ENCODE measurements around the gene NEU1.
A peak's percentile ranks its signal among the peaks of the same experiment; 100 is the strongest.
"Not testable (repeated sequence)": the region's sequence is repeated elsewhere in the genome, so short reads cannot be mapped to it uniquely, and the experiment has no call there.

NEU1 gene

DNA sequence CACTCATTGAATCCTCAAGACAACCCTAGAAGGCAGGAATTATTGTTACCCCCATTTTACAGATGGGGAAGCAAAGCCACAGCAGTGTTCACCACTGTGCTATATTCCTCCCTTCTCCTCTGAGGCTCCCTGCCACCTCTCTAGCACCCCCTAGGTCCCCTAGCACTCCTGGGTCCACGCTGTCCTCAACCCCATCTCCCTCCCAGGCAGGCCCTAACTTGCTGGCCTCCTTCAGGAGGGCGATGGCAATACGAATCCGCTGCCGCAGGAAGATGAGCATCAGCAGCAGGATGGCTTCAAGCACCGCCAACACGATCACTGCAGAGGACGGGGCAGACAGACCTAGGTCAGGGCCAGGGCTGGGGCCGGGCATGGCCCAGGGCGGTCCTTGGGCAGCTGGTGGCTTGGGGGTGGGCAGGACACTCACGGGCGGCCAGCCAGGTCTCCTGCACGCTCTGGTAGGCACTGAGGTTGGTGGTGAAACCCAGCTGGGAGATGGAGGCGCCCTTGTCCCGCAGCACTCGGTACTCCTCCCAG is 7.8 kb upstream of the NEU1 start:
- Mint-ChIP-seq H3K27ac (peak overlapping the region; percentile 45), H3K4me1 (no peaks in the 10 kb centered on the region), H3K9me3 (no peaks in the 10 kb centered on the region), H3K4me3 (no peak overlapping the region), H3K36me3 (no peaks in the 10 kb centered on the region)
- ATAC-seq (peak; percentile 40), DNase-seq (ENCODE audit: low spot score in 2 of 2) (no peak)

DNA sequence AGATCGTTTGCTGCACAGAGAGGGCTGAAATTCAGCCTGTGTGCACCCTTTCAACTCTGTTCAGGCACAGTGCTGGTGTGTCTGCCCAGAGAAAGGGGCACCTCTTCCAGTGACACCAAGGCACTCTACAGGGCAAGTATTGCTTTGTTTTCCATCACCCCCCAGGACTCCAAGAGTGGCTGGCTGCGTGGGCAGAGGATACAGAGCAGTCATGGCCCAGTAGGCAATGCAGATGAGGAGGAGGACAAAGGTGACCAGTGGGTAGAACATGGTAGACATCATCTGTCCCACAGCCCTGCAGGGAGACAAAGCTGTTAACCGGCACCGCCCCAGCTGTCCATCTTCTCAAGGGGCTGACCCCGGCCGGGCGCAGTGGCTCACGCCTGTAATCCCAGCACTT is 6.7 kb upstream of the NEU1 start:
- H3K4me3 Mint-ChIP-seq = no peak overlapping the region
- DNase-seq (ENCODE audit: low spot score in 2 of 2) = no peak
- no peaks in the 10 kb centered on the region for H3K9me3 Mint-ChIP-seq
- H3K27ac Mint-ChIP-seq = no peak overlapping the region
- ATAC-seq = no peak
- peaks cover 4% of the 10 kb centered on the region for H3K4me1 Mint-ChIP-seq
- H3K36me3 Mint-ChIP-seq = no peaks in the 10 kb centered on the region

DNA sequence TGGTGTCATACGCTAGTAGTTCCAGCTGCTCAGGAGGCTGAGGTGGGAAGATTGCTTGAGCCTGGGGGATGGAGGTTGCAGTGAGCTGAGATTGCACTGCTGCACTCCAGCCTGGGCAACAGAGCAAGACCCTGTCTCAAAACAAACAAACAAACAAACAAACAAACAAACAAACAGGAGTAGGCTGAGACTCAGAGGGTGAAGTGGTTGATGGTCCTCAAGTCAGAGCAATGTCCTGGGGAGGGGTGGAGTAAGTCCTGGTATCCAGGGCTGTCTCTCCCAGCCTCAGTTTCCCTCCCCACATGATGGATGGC is 6.0 kb upstream of the NEU1 start:
- H3K4me1 Mint-ChIP-seq; H3K4me3 Mint-ChIP-seq; H3K27ac Mint-ChIP-seq; H3K36me3 Mint-ChIP-seq; ATAC-seq; H3K9me3 Mint-ChIP-seq; DNase-seq (ENCODE audit: low spot score in 2 of 2): not testable (repeated sequence)

DNA sequence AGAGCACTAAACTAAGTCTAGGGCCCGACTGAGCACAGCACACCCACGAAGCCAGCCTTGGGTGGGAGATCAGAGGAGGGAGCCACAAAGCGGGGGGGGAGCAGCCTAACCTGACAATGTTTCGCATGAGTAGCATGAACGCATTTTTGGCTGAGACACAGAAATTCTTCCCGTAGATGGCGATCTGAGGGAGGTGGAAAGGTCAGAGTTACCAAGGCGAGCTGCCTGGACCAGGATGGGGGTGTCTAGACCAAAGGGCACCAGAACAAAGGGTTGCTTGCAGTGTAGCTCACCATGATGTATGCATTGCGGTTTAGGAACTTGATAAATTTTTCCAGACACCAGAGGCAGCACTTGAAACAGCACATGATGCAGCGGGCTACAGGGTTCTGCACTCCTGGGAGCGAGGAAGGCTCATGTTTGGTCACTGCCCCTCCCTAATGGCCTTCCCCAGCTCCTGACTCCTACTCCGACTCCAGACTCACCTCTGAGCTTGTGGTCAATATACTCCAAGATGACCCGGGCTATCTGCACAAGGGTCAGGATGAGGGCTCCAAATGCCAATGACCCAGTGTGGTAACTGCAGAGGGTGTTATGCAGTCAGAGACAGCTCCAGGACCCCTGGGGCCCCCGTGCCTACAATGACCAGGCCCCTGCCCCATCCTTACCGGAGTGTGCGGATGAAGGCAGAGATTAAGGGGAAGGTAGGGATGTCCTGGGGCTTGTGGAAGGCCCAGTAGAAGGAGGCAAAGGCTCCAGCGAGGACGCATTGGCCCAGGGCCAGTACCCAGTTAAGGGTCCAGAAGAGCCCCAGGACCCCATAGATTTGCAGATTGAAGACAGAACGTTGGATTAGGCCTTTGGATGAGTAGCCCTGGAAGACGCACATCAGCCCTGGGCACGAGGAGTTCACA is 2.8 kb upstream of the NEU1 start:
- DNase-seq (ENCODE audit: low spot score in 2 of 2) (no peak), ATAC-seq (no peak)
- no peaks in the 10 kb centered on the region for H3K9me3 Mint-ChIP-seq
- peaks cover 20% of the 10 kb centered on the region for H3K36me3 Mint-ChIP-seq
- no peak overlapping the region for H3K4me3 Mint-ChIP-seq
- peaks cover 21% of the 10 kb centered on the region for H3K4me1 Mint-ChIP-seq
- H3K27ac Mint-ChIP-seq = no peak overlapping the region

DNA sequence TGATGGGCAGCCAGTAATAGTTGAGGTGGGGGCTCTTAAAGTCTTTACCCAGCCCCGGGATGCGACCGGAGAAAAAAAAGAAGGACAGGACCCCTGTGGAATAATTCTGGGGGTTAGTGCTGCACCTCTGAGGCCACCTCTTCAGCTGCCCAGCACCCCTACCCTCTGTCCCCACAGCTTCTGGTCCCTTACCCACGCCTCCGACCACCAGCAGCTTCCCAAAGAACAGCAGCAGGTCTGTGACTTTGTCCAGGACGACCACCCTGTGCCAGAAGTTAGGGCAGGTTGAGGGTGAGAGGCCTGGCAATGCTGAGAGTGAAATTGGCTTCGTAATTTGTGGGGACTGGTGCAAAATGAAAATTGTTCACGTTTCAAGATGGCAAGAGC is 2.2 kb upstream of the NEU1 start:
- peak overlapping the region; percentile 98 for H3K4me3 Mint-ChIP-seq
- no peaks in the 10 kb centered on the region for H3K9me3 Mint-ChIP-seq
- ATAC-seq = no peak
- H3K27ac Mint-ChIP-seq = no peak overlapping the region
- H3K4me1 Mint-ChIP-seq = peaks cover 26% of the 10 kb centered on the region
- H3K36me3 Mint-ChIP-seq = peaks cover 25% of the 10 kb centered on the region
- DNase-seq (ENCODE audit: low spot score in 2 of 2) = no peak

DNA sequence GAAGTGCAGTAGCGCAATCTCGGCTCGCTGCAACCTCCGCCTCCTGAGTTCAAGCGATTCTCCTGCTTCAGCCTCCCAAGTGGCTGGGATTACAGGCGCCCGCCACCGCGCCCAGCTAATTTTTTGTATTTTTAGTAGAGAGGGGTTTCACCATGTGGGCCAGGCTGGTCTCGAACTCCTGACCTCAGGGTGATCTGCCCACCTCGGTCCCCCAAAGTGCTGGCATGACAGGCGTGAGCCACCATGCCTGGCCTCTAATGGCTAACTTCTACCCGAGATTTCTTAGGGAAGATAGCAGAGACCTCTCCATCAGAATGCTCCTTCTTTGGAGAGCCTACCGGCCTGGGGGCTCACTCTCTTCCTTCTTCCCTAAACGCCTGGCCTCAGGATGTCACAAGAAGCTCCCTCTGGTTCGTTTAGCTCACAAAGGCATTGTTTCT is 1.5 kb upstream of the NEU1 start:
- H3K4me1 Mint-ChIP-seq = peaks cover 27% of the 10 kb centered on the region
- DNase-seq (ENCODE audit: low spot score in 2 of 2) = peak in 1 of 2 donors; percentile 59
- peaks cover 32% of the 10 kb centered on the region for H3K36me3 Mint-ChIP-seq
- not testable (repeated sequence) for H3K9me3 Mint-ChIP-seq, ATAC-seq
- H3K4me3 Mint-ChIP-seq = peak overlapping the region; percentile 98
- H3K27ac Mint-ChIP-seq = peak overlapping the region; percentile 90

DNA sequence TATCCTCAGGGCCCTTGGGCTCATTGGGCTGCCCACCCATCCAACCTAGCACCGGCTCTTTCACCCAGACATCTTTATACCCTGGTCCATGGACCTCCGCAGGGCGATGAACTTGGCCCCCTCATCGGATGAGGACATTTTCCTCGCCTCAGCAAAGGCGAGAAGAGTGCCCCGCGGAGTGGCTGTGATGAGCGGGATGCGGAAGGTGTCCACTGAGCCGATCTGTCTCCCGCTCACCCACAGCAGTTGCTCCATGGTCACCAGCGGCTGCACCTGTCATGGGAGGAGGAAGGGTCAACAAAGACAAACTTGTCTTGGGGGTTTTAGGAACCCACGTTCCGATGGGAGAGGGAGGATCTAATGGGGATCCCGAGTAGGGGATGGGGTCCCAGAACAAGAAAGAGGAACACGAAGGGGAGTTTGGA is 690 bp downstream of the NEU1 start:
- Mint-ChIP-seq H3K27ac (peak overlapping the region; percentile 90), H3K4me3 (peak overlapping the region; percentile 98), H3K4me1 (peaks cover 27% of the 10 kb centered on the region), H3K9me3 (no peaks in the 10 kb centered on the region), H3K36me3 (peaks cover 54% of the 10 kb centered on the region)
- DNase-seq (ENCODE audit: low spot score in 2 of 2) (no peak), ATAC-seq (no peak)

DNA sequence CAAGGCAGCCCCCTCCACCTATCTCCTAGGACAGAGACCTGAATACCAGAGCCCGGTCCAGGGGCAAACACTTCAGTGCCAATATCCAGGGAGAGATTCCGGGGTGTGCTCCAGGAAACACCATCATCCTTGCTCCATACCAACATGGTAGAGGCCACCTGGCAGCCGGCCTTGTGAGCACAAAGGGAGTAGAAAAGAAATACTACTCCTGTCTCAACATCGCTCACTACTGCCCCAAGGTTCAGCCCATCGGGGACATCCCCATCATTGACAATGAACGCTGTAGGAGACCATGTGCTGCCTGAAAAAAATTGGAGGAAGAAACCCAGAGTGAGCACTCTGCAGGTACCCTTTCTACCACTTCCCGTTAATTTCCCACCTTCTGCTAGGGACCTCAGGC is 1.5 kb downstream of the NEU1 start:
- DNase-seq (ENCODE audit: low spot score in 2 of 2) (no peak), ATAC-seq (no peak)
- H3K4me3 Mint-ChIP-seq = peak overlapping the region; percentile 98
- H3K27ac Mint-ChIP-seq = peak overlapping the region; percentile 90
- H3K9me3 Mint-ChIP-seq = no peaks in the 10 kb centered on the region
- peaks cover 59% of the 10 kb centered on the region for H3K36me3 Mint-ChIP-seq
- peaks cover 27% of the 10 kb centered on the region for H3K4me1 Mint-ChIP-seq

DNA sequence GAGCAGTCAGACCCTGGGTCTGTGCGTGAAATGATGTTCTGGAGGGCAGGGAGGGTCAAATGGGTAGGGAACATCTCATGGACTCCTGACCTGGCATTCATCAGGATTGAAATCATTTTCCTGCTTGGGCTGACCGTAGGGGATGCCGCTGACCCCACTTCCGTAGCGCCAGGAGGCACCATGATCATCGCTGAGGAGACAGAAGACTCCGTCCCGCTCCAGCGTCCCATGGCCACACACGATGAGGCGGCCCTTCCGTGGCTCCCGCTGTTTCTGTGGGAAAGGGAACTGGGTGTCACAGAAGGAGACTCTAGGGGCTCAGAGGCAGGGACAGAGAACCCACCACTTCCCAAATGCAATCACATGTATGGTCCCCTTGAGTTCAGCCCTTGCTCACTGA is 2.3 kb downstream of the NEU1 start:
- H3K9me3 Mint-ChIP-seq = no peaks in the 10 kb centered on the region
- DNase-seq (ENCODE audit: low spot score in 2 of 2) = no peak
- H3K27ac Mint-ChIP-seq = no peak overlapping the region
- peaks cover 27% of the 10 kb centered on the region for H3K4me1 Mint-ChIP-seq
- H3K36me3 Mint-ChIP-seq = peaks cover 59% of the 10 kb centered on the region
- no peak for ATAC-seq
- no peak overlapping the region for H3K4me3 Mint-ChIP-seq

DNA sequence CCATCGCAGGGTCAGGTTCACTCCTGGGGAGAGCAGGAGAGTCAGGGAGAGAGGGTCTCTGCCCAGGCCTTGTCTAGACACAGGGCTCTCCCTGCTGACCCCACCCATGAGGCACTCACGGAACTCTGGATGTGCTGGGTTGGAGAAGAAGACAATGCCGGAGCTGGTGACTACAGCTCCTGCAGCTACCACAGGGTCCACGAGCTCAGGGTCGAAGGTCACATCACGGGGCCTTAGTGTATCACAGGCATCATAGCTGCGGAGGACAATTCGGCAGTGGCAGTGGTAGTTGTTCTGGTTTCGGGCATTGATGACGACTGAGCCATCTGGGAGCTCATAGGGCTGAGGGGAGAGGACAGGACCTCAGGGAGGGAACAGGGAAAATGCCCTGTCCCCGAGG is 2.7 kb downstream of the NEU1 start:
- DNase-seq (ENCODE audit: low spot score in 2 of 2) (no peak), ATAC-seq (no peak)
- Mint-ChIP-seq H3K9me3 (no peaks in the 10 kb centered on the region), H3K36me3 (peaks cover 59% of the 10 kb centered on the region), H3K4me3 (no peak overlapping the region), H3K4me1 (peaks cover 27% of the 10 kb centered on the region), H3K27ac (no peak overlapping the region)

DNA sequence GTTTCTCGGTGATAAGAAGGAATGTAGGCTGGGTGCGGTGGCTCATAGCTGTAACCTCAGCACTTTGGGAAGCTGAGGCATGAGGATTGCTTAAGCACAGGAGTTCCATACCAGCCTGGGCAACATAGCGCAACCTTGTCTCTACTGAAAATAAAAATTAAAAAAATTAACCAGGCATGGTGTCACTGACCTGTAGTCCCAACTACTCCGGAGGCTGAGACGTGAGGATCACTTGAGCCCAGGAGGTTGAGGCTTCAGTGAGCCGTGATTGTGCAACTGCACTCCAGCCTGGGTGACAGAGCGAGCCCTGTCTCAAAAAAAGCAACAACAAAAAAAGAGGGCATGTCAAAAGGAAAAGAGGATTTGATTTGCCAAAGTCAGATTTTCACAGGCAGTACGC is 3.9 kb downstream of the NEU1 start:
- Mint-ChIP-seq H3K36me3 (peaks cover 59% of the 10 kb centered on the region), H3K9me3 (no peaks in the 10 kb centered on the region), H3K4me3 (no peak overlapping the region), H3K4me1 (peaks cover 20% of the 10 kb centered on the region), H3K27ac (no peak overlapping the region)
- DNase-seq (ENCODE audit: low spot score in 2 of 2) (no peak), ATAC-seq (no peak)

DNA sequence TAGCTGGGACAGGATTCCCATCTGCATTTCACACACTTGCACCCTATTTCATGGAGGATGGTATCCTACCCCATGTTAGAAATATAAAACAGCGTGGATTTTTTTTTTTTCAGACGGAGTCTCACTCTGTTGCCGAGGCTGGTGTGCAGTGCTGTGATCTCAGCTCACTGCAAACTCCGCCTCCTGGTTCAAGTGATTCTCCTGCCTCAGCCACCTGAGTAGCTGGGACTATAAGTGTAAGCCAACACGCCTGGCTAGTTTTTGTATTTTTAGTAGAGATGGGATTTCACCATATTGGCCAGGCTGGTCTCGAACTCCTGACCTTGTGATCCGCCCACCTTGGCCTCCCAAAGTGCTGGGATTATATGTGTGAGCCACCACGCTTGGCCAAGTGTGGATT is 4.8 kb downstream of the NEU1 start:
- H3K4me3 Mint-ChIP-seq; DNase-seq (ENCODE audit: low spot score in 2 of 2); H3K27ac Mint-ChIP-seq; ATAC-seq; H3K9me3 Mint-ChIP-seq: not testable (repeated sequence)
- peaks cover 53% of the 10 kb centered on the region for H3K36me3 Mint-ChIP-seq
- H3K4me1 Mint-ChIP-seq = peaks cover 20% of the 10 kb centered on the region

DNA sequence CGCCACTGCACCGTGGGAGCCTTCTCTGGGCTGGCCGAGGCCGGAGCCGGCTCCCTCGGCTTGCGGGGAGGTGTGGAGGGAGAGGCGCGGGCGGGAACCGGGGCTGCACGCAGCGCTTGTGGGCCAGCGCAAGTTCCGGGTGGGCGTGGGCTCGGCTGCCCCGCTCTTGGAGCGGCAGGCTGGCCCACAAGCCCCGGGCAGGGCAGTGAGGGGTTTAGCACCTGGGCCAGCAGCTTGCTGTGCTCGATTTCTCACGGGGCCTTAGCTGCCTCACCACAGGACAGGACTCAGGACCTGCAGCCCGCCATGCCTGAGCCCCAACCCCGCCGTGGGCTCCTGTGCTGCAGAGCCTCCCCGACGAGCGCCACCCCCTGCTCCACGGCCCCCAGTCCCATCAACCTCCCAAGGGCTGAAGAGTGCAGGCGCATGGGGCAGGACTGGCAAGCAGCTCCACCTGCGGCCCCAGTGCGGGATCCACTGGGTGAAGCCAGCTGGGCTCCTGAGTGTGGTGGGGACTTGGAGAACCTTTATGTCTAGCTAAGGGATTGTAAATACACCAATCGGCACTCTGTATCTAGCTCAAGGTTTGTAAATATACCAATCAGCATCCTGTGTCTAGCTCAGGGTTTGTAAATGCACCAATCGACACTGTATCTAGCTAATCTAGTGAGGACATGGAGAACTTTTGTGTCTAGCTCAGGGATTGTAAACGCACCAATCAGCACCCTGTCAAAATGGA is 10.5 kb downstream of the NEU1 start:
- not testable (repeated sequence) for H3K27ac Mint-ChIP-seq; H3K36me3 Mint-ChIP-seq; ATAC-seq; H3K9me3 Mint-ChIP-seq; H3K4me3 Mint-ChIP-seq; H3K4me1 Mint-ChIP-seq; DNase-seq (ENCODE audit: low spot score in 2 of 2)

DNA sequence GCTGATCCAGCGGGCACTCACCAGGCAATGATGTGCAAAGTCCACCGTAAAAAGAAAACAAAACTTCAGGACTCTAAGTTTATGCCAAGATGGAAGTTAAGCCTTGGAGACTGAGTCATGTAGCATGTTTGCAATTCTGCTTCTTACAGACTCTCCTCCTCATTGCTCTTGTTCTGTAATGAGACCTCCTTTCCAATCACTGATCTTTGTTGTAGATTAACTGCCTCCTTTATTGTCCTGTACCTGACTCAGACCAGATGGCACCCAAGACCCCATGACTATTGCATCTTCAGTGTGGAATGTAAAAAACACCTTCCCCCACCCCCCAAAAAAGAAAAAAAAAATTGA is 11.2 kb downstream of the NEU1 start:
- H3K4me3 Mint-ChIP-seq = no peak overlapping the region
- H3K4me1 Mint-ChIP-seq = no peaks in the 10 kb centered on the region
- H3K36me3 Mint-ChIP-seq = peaks cover 4% of the 10 kb centered on the region
- DNase-seq (ENCODE audit: low spot score in 2 of 2) (no peak), ATAC-seq (no peak)
- no peaks in the 10 kb centered on the region for H3K9me3 Mint-ChIP-seq
- H3K27ac Mint-ChIP-seq = no peak overlapping the region

DNA sequence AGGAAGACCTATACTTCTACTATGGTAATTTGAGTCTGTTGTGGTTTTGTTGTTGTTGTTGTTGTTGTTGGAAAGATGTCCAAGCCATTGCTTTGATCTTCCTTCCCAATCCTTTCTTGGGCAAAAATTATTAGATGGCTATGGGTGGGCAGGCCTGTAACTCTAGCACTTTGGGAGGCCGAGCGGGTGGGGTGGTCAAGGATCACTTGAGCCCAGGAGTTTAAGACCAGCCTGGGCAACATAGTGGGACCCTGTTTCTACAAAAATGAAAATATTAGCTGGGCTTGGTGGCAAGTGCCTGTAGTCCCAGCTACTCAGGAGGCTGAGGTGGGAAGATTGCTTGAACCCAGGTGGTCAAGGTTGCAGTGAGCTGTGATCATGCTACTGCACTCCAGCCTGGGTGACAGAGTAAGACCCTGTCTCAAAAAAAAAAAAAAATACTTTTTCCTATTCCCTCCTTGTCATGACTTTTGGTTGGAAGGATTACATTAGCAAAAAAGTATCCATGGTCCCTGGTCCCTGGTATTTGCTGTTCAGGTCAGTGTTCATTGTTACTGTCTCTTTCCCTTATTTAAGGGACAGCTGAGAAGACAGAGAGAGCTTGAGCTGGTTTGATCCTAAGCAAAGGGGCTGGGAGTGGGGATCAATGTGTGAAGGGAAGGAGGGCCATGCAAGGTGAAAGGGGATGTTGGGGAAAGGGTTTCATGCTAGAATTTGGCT is 11.7 kb downstream of the NEU1 start:
- H3K36me3 Mint-ChIP-seq = peaks cover 5% of the 10 kb centered on the region
- H3K4me1 Mint-ChIP-seq = no peaks in the 10 kb centered on the region
- no peak overlapping the region for H3K27ac Mint-ChIP-seq
- H3K4me3 Mint-ChIP-seq = no peak overlapping the region
- H3K9me3 Mint-ChIP-seq = no peaks in the 10 kb centered on the region
- ATAC-seq = no peak
- DNase-seq (ENCODE audit: low spot score in 2 of 2) = no peak
